ENCODE measurements around the gene KRT38. TPM values are rescaled to one million over a fixed set of nuclear protein-coding genes. Genes with fewer than 3 reads are reported as not detected.

Gene KRT38
- total RNA-seq, 6 donors from 2014 or later = not detected

GRCh38 chr17:41456204-41456603 lies 15.4 kb upstream of the KRT38 start:
- no peak overlapping the region for H3K4me3 ChIP-seq
- no peak overlapping the region for H3K27ac ChIP-seq
- no peaks in the 10 kb centered on the region for H3K36me3 ChIP-seq
- TF ChIP-seq, protein P1, sequence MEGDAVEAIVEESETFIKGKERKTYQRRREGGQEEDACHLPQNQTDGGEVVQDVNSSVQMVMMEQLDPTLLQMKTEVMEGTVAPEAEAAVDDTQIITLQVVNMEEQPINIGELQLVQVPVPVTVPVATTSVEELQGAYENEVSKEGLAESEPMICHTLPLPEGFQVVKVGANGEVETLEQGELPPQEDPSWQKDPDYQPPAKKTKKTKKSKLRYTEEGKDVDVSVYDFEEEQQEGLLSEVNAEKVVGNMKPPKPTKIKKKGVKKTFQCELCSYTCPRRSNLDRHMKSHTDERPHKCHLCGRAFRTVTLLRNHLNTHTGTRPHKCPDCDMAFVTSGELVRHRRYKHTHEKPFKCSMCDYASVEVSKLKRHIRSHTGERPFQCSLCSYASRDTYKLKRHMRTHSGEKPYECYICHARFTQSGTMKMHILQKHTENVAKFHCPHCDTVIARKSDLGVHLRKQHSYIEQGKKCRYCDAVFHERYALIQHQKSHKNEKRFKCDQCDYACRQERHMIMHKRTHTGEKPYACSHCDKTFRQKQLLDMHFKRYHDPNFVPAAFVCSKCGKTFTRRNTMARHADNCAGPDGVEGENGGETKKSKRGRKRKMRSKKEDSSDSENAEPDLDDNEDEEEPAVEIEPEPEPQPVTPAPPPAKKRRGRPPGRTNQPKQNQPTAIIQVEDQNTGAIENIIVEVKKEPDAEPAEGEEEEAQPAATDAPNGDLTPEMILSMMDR (IDR thresholded peaks at IDR 0.05) = no peak
- TF ChIP-seq POLR2A (IDR thresholded peaks at IDR 0.05) (no peak), EP300 (IDR thresholded peaks at IDR 0.05) (no peak), POLR2AphosphoS5 (IDR thresholded peaks at IDR 0.05) (no peak)
- no peaks in the 10 kb centered on the region for H3K27me3 ChIP-seq
- 80 to 86% methylated on average over 2 to 3 of the region's 3 CpGs for WGBS, 2 donors
- no peaks in the 10 kb centered on the region for H3K9me3 ChIP-seq
- no peaks in the 10 kb centered on the region for H3K4me1 ChIP-seq
- ATAC-seq (ENCODE audit: low FRiP score in 2 of 2) (no peak), DNase-seq (no peak)

GRCh38 chr17:41455236-41455635 lies 14.5 kb upstream of the KRT38 start:
- TF ChIP-seq, protein P1 (IDR thresholded peaks at IDR 0.05) = no peak
- TF ChIP-seq EP300 (IDR thresholded peaks at IDR 0.05) = no peak
- TF ChIP-seq POLR2AphosphoS5 (IDR thresholded peaks at IDR 0.05) = no peak
- TF ChIP-seq POLR2A (IDR thresholded peaks at IDR 0.05) = no peak
- ATAC-seq (ENCODE audit: low FRiP score in 2 of 2) (no peak), DNase-seq (no peak)
- 100% methylated on average over 1 of the region's 1 CpG for WGBS, 2 donors
- Histone ChIP-seq H3K9me3 (no peaks in the 10 kb centered on the region), H3K27me3 (no peaks in the 10 kb centered on the region), H3K4me3 (no peak overlapping the region), H3K27ac (no peak overlapping the region), H3K36me3 (no peaks in the 10 kb centered on the region), H3K4me1 (no peaks in the 10 kb centered on the region)

GRCh38 chr17:41453066-41453465 lies 12.3 kb upstream of the KRT38 start:
- H3K27ac ChIP-seq = no peak overlapping the region
- WGBS, 2 donors = 89 to 90% methylated on average over 3 of the region's 3 CpGs
- H3K9me3 ChIP-seq = no peaks in the 10 kb centered on the region
- no peaks in the 10 kb centered on the region for H3K36me3 ChIP-seq
- no peak for TF ChIP-seq POLR2AphosphoS5 (IDR thresholded peaks at IDR 0.05)
- TF ChIP-seq EP300 (IDR thresholded peaks at IDR 0.05) = no peak
- DNase-seq (no peak), ATAC-seq (ENCODE audit: low FRiP score in 2 of 2) (no peak)
- no peaks in the 10 kb centered on the region for H3K4me1 ChIP-seq
- no peak overlapping the region for H3K4me3 ChIP-seq
- no peaks in the 10 kb centered on the region for H3K27me3 ChIP-seq

DNA sequence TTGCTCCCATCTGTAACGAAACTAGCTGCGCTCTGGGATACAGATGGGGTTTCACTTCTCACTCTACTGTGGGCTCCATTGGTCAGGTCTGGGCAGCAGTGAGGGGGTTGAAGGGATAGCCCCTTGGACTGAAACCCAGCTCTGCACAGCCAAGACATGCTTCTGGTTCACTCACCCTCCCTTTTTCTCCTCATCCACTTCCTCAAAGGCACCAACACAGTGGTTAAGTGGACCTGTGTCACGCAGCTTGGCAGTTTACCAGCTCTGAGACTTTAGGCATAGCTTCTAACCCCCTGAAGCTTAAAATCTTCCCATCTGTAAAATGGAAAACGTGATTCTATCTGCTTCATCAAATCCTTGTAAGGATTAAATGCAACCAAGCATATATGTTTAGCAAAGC lies 11.5 kb upstream of the KRT38 start:
- Histone ChIP-seq H3K27ac (no peak overlapping the region), H3K27me3 (no peaks in the 10 kb centered on the region), H3K9me3 (no peaks in the 10 kb centered on the region), H3K4me3 (no peak overlapping the region), H3K4me1 (no peaks in the 10 kb centered on the region), H3K36me3 (no peaks in the 10 kb centered on the region)
- TF ChIP-seq POLR2AphosphoS5 (IDR thresholded peaks at IDR 0.05) (no peak), POLR2A (IDR thresholded peaks at IDR 0.05) (no peak), EP300 (IDR thresholded peaks at IDR 0.05) (no peak)
- TF ChIP-seq, protein P1 (IDR thresholded peaks at IDR 0.05) = no peak
- DNase-seq (no peak), ATAC-seq (ENCODE audit: low FRiP score in 2 of 2) (no peak)
- WGBS, 2 donors = 39 to 47% methylated on average over 4 of the region's 4 CpGs

- H3K9me3 ChIP-seq = no peaks in the 10 kb centered on the region
- H3K36me3 ChIP-seq = no peaks in the 10 kb centered on the region
- H3K27ac ChIP-seq = no peak overlapping the region
- ATAC-seq (ENCODE audit: low FRiP score in 2 of 2) = no peak
- H3K4me3 ChIP-seq = no peak overlapping the region
- TF ChIP-seq EP300 (IDR thresholded peaks at IDR 0.05) = no peak
- TF ChIP-seq POLR2AphosphoS5 (IDR thresholded peaks at IDR 0.05) = no peak
- TF ChIP-seq POLR2A (IDR thresholded peaks at IDR 0.05) = no peak
- TF ChIP-seq, protein P1 (IDR thresholded peaks at IDR 0.05) = no peak
- no peaks in the 10 kb centered on the region for H3K27me3 ChIP-seq
- no peaks in the 10 kb centered on the region for H3K4me1 ChIP-seq
- WGBS, 2 donors = 78 to 83% methylated on average over 2 of the region's 2 CpGs
- DNase-seq = no peak
Observed at GRCh38 chr17:41451154-41451728, 10.5 kb upstream of the KRT38 start.
